ENCODE results near the gene RASGRP1. TPM values are rescaled to one million over a fixed set of nuclear protein-coding genes. Genes with fewer than 3 reads are reported as not detected.

Gene RASGRP1
- total and polyA plus RNA-seq, 7 donors: 0.01 to 0.27 (median 0.16) TPM; not detected in 1

- Histone ChIP-seq H3K36me3 (ENCODE audit: insufficient read depth in 1 of 2, low read depth in 1 of 2) (no peaks in the 10 kb centered on the region), H3K27me3 (ENCODE audit: insufficient read depth in 3 of 3, low read length in 2 of 3) (peaks cover 0 to 5% (median 0%) of the 10 kb centered on the region in 3 donors), H3K4me3 (no peak overlapping the region), H3K4me1 (no peaks in the 10 kb centered on the region), H3K9me3 (no peaks in the 10 kb centered on the region), H3K27ac (no peak overlapping the region)
- peak in 1 of 4 donors; percentile 23 for ATAC-seq
- WGBS, 3 donors: 88 to 93% (median 91%) methylated on average over 3 of the region's 3 CpGs
- DNase-seq: no peak
- intact Hi-C loops (cut with DNase I): loop anchor here (2.0 to 5.0 kb wide), 3 partner anchors 244 to 256 kb away; no protein-coding TSS in a partner anchor
- TF ChIP-seq, protein P1, sequence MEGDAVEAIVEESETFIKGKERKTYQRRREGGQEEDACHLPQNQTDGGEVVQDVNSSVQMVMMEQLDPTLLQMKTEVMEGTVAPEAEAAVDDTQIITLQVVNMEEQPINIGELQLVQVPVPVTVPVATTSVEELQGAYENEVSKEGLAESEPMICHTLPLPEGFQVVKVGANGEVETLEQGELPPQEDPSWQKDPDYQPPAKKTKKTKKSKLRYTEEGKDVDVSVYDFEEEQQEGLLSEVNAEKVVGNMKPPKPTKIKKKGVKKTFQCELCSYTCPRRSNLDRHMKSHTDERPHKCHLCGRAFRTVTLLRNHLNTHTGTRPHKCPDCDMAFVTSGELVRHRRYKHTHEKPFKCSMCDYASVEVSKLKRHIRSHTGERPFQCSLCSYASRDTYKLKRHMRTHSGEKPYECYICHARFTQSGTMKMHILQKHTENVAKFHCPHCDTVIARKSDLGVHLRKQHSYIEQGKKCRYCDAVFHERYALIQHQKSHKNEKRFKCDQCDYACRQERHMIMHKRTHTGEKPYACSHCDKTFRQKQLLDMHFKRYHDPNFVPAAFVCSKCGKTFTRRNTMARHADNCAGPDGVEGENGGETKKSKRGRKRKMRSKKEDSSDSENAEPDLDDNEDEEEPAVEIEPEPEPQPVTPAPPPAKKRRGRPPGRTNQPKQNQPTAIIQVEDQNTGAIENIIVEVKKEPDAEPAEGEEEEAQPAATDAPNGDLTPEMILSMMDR (IDR thresholded peaks at IDR 0.05): no peak
Observed at GRCh38 chr15:38441130-38441519, 123.5 kb downstream of the RASGRP1 start.

DNA sequence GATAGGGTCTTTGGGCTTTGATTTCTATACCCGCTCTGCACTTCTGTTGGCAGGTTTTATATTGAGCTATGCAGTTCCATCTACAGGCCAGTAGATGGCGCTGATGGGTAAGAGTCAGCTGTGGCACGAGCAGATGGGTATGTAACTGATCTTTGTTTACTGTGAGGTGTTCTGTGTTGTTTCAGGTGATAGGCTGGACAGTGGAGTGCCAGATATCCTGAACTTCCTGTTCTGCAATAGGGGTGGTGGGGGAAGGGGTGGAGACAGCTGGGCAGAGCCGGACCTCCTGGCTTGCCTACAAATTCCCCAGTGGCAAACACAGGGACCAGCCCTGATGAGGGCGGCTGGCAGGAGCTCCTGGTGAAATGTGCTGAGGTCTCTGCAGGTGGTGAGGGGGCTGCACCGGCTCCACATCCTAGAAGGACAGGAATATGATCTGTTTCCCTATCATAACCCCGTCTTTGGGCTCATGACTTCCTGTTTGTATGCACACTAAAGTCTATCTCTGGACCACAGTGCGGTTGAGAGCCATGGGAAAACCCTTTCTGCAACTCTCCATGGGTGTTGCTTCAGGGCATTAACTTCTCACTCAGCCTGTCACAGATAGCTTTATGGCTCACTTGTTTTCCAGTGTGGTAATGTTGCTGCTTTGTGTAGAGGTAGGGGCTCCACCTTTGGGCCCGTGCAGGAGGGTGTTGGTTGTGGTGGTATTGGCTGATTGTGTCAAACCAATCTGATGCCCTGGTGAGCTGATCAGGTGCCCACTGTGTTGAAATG, 124.1 kb downstream of the RASGRP1 start:
- intact Hi-C loops (cut with DNase I): loop anchor here (2.0 to 5.0 kb wide), 3 partner anchors 244 to 257 kb away; no protein-coding TSS in a partner anchor
- H3K27me3 ChIP-seq (ENCODE audit: insufficient read depth in 3 of 3, low read length in 2 of 3): peaks cover 0 to 5% (median 0%) of the 10 kb centered on the region in 3 donors
- ATAC-seq (peak; percentile 83 to 97 (median 92)), DNase-seq (peak in 1 of 2 donors; percentile 56)
- TF ChIP-seq, protein P1 (IDR thresholded peaks at IDR 0.05): peak; percentile 91
- no peaks in the 10 kb centered on the region for H3K9me3 ChIP-seq
- H3K4me3 ChIP-seq: no peak overlapping the region
- H3K27ac ChIP-seq: no peak overlapping the region
- no peaks in the 10 kb centered on the region for H3K4me1 ChIP-seq
- no peaks in the 10 kb centered on the region for H3K36me3 ChIP-seq (ENCODE audit: insufficient read depth in 1 of 2, low read depth in 1 of 2)
- 21 to 23% (median 22%) methylated on average over 9 of the region's 9 CpGs for whole genome bisulfite sequencing, 3 donors

Other genes starting within 250 kb of the RASGRP1 start
- 10 to 100 TPM; 13.5 to 18.5 (median 15.5) TPM for gene FAM98B, start 110.7 kb downstream of the RASGRP1 start, total RNA-seq
- gene FAM98B, start 110.7 kb downstream of the RASGRP1 start, polyA plus RNA-seq: 10 to 100 TPM in 1 of 3 donors, 1 to 10 TPM in 2; 6.8 to 11.7 (median 9.7) TPM